HepG2 (cell line): ENCODE data around the gene TTC4.

Experiments
- ELF4 ChIP-seq: sonication (generic); formaldehyde crosslinking; IDR thresholded peaks from 2 replicates; pipeline ENCODE4 v1.5.0; 2020; ENCODE audit warnings: missing genetic modification reagents, mild to moderate bottlenecking, moderate library complexity, borderline replicate concordance
- MAFK ChIP-seq, 2 experiments: IDR thresholded peaks in 1 of 2; conservative IDR thresholded peaks in 1 of 2; 2 replicates each; pipeline ENCODE4 v1.6.1; 2011; ENCODE audit warnings: improper control_type of control experiment in 2 of 2, low read length in 2 of 2
- NKX3-1 ChIP-seq: sonication (generic); formaldehyde crosslinking; IDR thresholded peaks from 2 replicates; pipeline ENCODE4 v1.5.0; 2020; ENCODE audit warnings: missing genetic modification reagents
- POLR2AphosphoS2 ChIP-seq: IDR thresholded peaks from 2 replicates; pipeline ENCODE4 v1.6.1; 2011; ENCODE audit warnings: low read depth, low read length, improper control_type of control experiment
- TCF7L2 ChIP-seq: IDR thresholded peaks from 2 replicates; pipeline ENCODE4 v1.6.1; 2011; ENCODE audit warnings: mild to moderate bottlenecking, low read depth, low read length, moderate library complexity
- TGIF2 ChIP-seq: IDR thresholded peaks from 2 replicates; pipeline ENCODE4 v1.6.1; 2016; ENCODE audit warnings: control low read depth, missing compliant biosample characterization
- ZBED4 ChIP-seq: sonication (generic); formaldehyde crosslinking; IDR thresholded peaks from 2 replicates; pipeline ENCODE4 v1.4.0; 2020; ENCODE audit warnings: missing genetic modification reagents, borderline replicate concordance
- ZBTB21 ChIP-seq: sonication (generic); formaldehyde crosslinking; IDR thresholded peaks from 2 replicates; pipeline ENCODE4 v1.4.0; 2020; ENCODE audit warnings: missing genetic modification reagents
- ZC3H4 ChIP-seq: sonication (generic); formaldehyde crosslinking; IDR thresholded peaks from 2 replicates; pipeline ENCODE4 v1.4.0; 2020; ENCODE audit warnings: missing genetic modification reagents, borderline replicate concordance
- ZNF18 ChIP-seq: sonication (generic); formaldehyde crosslinking; IDR thresholded peaks from 2 replicates; pipeline ENCODE4 v1.8.0; 2022; ENCODE audit warnings: mild to moderate bottlenecking, missing genetic modification reagents; ENCODE audit not compliant: insufficient replicate concordance
- ZNF24 ChIP-seq: fragments of 450-650 bp; IDR thresholded peaks from 2 replicates; pipeline ENCODE4 v1.6.1; 2017; ENCODE audit warnings: antibody characterized with exemption, mild to moderate bottlenecking
- ZNF280B ChIP-seq: sonication (generic); formaldehyde crosslinking; IDR thresholded peaks from 2 replicates; pipeline ENCODE4 v1.5.0; 2020; ENCODE audit warnings: missing genetic modification reagents, mild to moderate bottlenecking, borderline replicate concordance
- ZNF780A ChIP-seq: sonication (generic); formaldehyde crosslinking; IDR thresholded peaks from 2 replicates; pipeline ENCODE4 v1.8.0; 2022; ENCODE audit warnings: mild to moderate bottlenecking, missing genetic modification reagents, moderate library complexity

- TF ChIP-seq ELF4 (no peak), MAFK (conservative IDR thresholded peaks at IDR 0.05 in 1 of 2, IDR thresholded peaks at IDR 0.05 in 1 of 2; ENCODE audit: low read length in 2 of 2) (no peak), NKX3-1 (no peak), ZNF18 (no peak), ZNF780A (CRISPR knock-in tag) (no peak), POLR2AphosphoS2 (no peak), ZNF24 (no peak), TCF7L2 (no peak), TGIF2 (CRISPR knock-in tag) (no peak), ZC3H4 (CRISPR knock-in tag) (no peak), ZNF280B (no peak), ZBED4 (CRISPR knock-in tag) (no peak), ZBTB21 (CRISPR knock-in tag) (no peak)
Observed at GRCh38 chr1:54694771-54695170, 20.9 kb upstream of the TTC4 start.
